GM18499 (cell line): ENCODE results near the gene SRMS.

Experiments
- ATAC-seq: cut with Tn5 transposase; IDR thresholded peaks from one replicate; pipeline ENCODE4 v1.9.1; 2021; ENCODE audit warnings: moderate number of reproducible peaks; ENCODE audit not compliant: insufficient read depth, unreplicated experiment

SRMS gene

GRCh38 chr20:63555661-63556381 lies 8.3 kb upstream of the SRMS start:
- ATAC-seq = no peak

- ATAC-seq = no peak
Measured at GRCh38 chr20:63554361-63555278, 7.1 kb upstream of the SRMS start.

DNA sequence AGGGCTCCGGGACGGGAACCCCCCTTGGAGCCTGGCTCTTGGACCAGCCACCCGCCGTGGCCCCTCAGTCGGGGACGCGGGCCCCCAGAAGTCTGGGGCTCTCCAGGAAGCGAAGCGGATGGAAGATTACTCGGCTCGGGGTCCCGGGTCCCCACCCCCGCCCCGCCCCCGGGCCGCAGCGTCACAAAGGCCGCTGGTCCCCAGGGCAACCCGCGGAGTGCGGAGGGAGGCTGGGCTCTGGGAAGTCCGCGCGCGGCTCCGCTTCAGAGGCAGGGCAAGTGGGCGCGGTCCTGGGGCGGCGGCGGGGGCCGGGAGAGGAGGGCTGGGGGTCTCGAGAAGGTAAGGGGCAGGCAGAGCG lies 6.4 kb upstream of the SRMS start, which contains the start of gene FNDC11:
TSS of gene FNDC11 (plus strand) at position 227 of the 358 bp plus-strand sequence. CDS start 1,505 bp downstream, outside the sequence.
- ATAC-seq = no peak

GRCh38 chr20:63553251-63553932 lies 5.8 kb upstream of the SRMS start:
- ATAC-seq = no peak

GRCh38 chr20:63552481-63553249 lies 5.1 kb upstream of the SRMS start:
- ATAC-seq = no peak

- no peak for ATAC-seq
Measured at GRCh38 chr20:63551068-63551467, 3.5 kb upstream of the SRMS start.

- ATAC-seq = no peak
Measured at GRCh38 chr20:63549679-63550282, 2.2 kb upstream of the SRMS start.

- ATAC-seq = no peak
Measured at GRCh38 chr20:63549019-63549418, 1.5 kb upstream of the SRMS start.

DNA sequence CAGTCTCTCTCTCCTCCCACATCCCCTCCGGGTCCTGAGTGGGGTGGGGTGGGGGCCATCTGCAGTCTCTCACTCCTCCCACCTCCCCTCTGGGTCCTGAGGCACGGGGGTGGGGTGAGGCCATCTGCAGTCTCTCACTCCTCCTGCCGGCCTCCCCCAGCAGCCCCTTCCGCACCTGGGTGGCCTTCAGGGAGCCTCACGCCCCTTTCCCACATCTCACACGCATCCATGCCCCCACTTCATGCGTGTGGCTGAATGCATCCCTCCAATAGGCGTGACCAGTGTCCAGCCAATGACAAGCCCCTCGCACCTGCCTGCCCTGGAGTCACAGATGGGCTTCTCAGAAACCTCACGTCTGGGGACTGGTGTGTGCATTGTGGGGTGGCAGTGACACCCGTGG lies 993 bp upstream of the SRMS start:
- no peak for ATAC-seq

- no peak for ATAC-seq
Measured at GRCh38 chr20:63546956-63547724, 409 bp downstream of the SRMS start.

DNA sequence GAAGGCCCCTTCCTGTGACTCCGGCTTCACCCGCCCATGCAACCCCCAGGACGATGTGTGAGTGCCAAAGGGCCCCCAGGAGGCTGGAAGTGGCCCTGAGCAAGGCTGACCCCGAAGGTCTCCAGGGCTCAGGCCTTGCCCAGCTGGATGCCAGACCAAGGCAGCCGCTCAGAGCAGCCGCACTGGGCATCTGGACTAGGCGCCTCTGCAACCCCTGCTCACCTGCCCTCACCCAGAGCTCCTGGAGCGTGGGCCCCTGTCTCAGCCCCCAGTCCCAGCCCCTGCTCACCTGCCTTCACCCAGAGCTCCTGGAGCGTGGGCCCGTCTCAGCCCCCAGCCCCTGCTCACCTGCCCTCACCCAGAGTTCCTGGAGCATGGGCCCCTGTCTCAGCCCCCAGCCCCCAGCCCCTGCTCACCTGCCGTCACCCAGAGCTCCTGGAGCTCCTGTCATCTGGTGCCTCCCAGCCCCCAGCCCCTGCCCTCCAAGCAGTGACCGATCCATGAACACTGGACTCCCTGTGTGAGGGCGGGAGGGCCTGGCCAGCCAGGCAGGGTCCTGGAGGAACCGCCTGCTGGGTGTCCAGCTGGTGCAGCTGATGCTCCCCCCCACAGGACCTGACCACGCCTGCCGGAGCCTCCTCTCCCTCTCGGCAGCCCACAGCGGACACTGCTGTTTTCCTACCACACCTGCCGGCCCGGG lies 1.1 kb downstream of the SRMS start:
- no peak for ATAC-seq

GRCh38 chr20:63545814-63546213 lies 1.7 kb downstream of the SRMS start:
- ATAC-seq = no peak

DNA sequence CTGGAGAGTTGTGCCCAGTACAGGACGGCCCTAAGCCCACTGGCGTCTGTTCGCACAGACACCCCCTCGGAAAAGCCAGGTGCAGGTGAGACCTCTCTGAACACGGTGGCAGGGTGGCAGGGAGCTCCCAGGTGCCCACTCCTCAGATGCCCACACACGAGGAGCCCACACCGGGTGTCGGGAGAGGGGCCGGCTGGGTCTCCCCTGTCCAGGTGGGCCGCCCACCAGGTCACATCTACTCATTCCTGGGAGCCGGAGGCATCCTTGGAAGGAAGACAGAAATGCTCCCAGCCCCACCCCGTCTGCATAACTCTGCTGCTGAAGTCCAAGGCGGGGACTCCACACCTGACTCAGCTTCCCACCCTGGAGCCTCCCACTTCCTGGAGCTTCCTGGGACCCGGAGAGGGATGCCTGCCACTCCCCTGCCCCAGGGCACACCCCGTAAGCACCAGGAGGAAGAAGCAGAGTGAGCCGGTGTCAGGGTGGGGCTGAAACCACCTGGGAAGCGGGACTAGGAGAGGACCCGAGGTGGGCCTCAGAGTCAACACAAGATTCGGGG lies 2.5 kb downstream of the SRMS start:
- ATAC-seq = no peak

GRCh38 chr20:63544241-63544957 lies 3.1 kb downstream of the SRMS start:
- no peak for ATAC-seq

DNA sequence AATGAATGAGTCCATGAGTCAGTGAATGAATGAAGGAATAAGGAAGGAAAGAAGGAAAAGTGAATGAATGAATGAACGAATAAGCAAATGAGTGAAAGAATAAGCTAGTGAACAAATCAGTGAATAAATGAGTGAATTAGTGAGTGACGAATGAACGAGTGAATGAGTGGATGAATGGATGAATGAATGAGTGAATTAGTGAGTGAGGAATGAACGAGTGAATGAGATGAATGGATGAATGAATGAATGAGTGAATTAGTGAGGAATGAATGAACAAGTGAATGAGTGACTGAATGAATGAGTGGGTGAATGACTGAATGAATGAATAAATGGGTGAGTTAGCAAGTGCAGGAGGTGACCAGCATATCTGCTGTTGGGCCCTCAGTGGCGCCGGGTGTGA lies 3.8 kb downstream of the SRMS start:
- ATAC-seq = no peak

GRCh38 chr20:63543131-63543530 lies 4.4 kb downstream of the SRMS start:
- ATAC-seq = no peak

DNA sequence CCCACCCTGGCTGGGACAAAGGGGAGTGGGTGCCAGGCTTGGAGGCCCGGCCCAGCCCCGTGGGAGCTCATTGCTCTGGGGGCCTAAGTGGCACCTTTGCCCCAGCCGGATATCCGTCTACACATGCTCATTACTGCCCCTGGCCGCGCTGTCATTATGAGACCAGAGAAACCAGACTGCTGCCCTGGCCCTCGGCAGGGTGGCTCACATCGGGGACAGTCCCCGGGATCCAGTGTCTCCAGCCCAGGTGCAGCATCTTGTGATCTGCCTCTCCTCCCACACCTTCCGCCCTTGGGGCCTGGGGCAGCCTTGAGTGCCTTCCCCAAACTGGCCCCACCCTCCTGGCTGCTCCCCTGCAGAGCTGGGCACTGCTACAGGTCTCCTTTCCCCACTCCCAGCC lies 4.9 kb downstream of the SRMS start:
- ATAC-seq = no peak
